HCT116 (cell line): ENCODE results near the gene HMX1. TPM values are rescaled to one million over a fixed set of nuclear protein-coding genes. Genes with fewer than 3 reads are reported as not detected.

ENCODE experiments used
- ATAC-seq: fragments of 200-7000 bp; cut with Tn5 transposase; 2 replicates; pipeline ENCODE4 v1.9.1; 2020; ENCODE audit warnings: mild to moderate bottlenecking, moderate library complexity
- BruUV-seq: library from RNA; stranded (reverse); fragments of 400-500 nt; replicated peaks from 2 replicates; lab custom pipeline; 2021; lab: Mats Ljungman, UMichigan
- CTCF ChIA-PET: fragments of 300-600 bp; sonication (Branson Sonifier 250); formaldehyde crosslinking; loops from one replicate; lab custom pipeline; 2021; ENCODE audit warnings: antibody characterized with exemption; lab: Charles Lee
- POLR2A ChIA-PET: fragments of 300-600, 350-600 bp; sonication (Branson Sonifier 250); formaldehyde crosslinking; loops from one replicate; lab custom pipeline; 2021; ENCODE audit warnings: antibody characterized with exemption; lab: Charles Lee
- RAD21 ChIA-PET, 2 experiments: fragments of 300-600 bp; sonication (Branson Sonifier 250); formaldehyde crosslinking; loops; one replicate each; lab custom pipeline; 2023; ENCODE audit warnings: low total read pairs in 2 of 2; ENCODE audit not compliant: uncharacterized antibody in 2 of 2, unreplicated experiment in 2 of 2, low non-redundant PET in 1 of 2; lab: Charles Lee
- DNase-seq: peaks from one replicate; pipeline ENCODE4 v3.0.0-alpha.2; 2010; ENCODE audit warnings: low read depth, low spot score
- H2AFZ ChIP-seq: fragments of 200-600 bp; shearing (Covaris generic), sonication (generic); 2 replicates; pipeline ENCODE4 v1.6.1; 2017; ENCODE audit warnings: low read depth, mixed run types, mixed read lengths, antibody characterized with exemption, low read length; ENCODE audit not compliant: poor library complexity, severe bottlenecking
- H3K27ac ChIP-seq: 2 replicates; pipeline ENCODE4 v1.5.1; 2012; ENCODE audit warnings: low read depth, low read length
- H3K27me3 ChIP-seq: fragments of 200-600 bp; sonication (generic); 2 replicates; pipeline ENCODE4 v1.6.1; 2016; ENCODE audit warnings: mixed run types, low read length, mixed read lengths; ENCODE audit not compliant: insufficient read depth
- H3K36me3 ChIP-seq, 2 experiments: fragments of 200-500 bp in 1 of 2; fragments of 200-600 bp in 1 of 2; sonication (Bioruptor generic) in 1 of 2; sonication (generic) in 1 of 2; 2 replicates each; pipeline versions ENCODE4 v1.5.1 to v1.6.1; 2014 to 2016; ENCODE audit warnings: low read length in 2 of 2, inconsistent platforms in 1 of 2, mixed read lengths in 1 of 2, mixed run types in 1 of 2; ENCODE audit not compliant: insufficient read depth in 2 of 2, control insufficient read depth in 1 of 2
- H3K4me1 ChIP-seq, 2 experiments: fragments of 200-600 bp in 1 of 2; sonication (generic) in 1 of 2; 2 replicates each; pipeline versions ENCODE4 v1.5.1 to v1.6.1; 2012 to 2017; ENCODE audit warnings: low read length in 2 of 2, inconsistent platforms in 1 of 2, mild to moderate bottlenecking in 1 of 2, mixed read lengths in 1 of 2, mixed run types in 1 of 2, moderate library complexity in 1 of 2; ENCODE audit not compliant: insufficient read depth in 2 of 2, control insufficient read depth in 1 of 2
- H3K4me2 ChIP-seq: fragments of 200-600 bp; sonication (generic); 2 replicates; pipeline ENCODE4 v1.6.1; 2017; ENCODE audit warnings: mixed run types, low read length, mixed read lengths
- H3K4me3 ChIP-seq, 2 experiments: fragments of 200-600 bp in 1 of 2; sonication (generic) in 1 of 2; replicated peaks in 1 of 2; 2 replicates each; pipeline ENCODE4 v1.5.1; 2011 to 2016; ENCODE audit warnings: low read length in 2 of 2, control low read depth in 1 of 2, low read depth in 1 of 2, mild to moderate bottlenecking in 1 of 2, mixed read lengths in 1 of 2, mixed run types in 1 of 2
- H3K79me2 ChIP-seq: fragments of 200-600 bp; sonication (generic); 2 replicates; pipeline ENCODE4 v1.6.1; 2017; ENCODE audit warnings: mild to moderate bottlenecking, mixed run types, low read length, moderate library complexity, mixed read lengths; ENCODE audit not compliant: insufficient read depth
- H3K9ac ChIP-seq: fragments of 200-600 bp; sonication (generic); 2 replicates; pipeline ENCODE4 v1.6.1; 2016; ENCODE audit warnings: low read length, mixed read lengths
- H3K9me2 ChIP-seq: fragments of 200-600 bp; sonication (generic), shearing (Covaris generic); 2 replicates; pipeline ENCODE4 v1.6.1; 2017; ENCODE audit warnings: mixed run types, mild to moderate bottlenecking, moderate library complexity; ENCODE audit not compliant: insufficient read depth
- H3K9me3 ChIP-seq, 2 experiments: fragments of 200-500 bp in 1 of 2; fragments of 200-600 bp in 1 of 2; sonication (Bioruptor generic) in 1 of 2; sonication (generic) in 1 of 2; 2 replicates each; pipeline ENCODE4 v1.6.1; 2014 to 2017; ENCODE audit warnings: low read length in 2 of 2, mixed read lengths in 2 of 2, inconsistent platforms in 1 of 2, low read depth in 1 of 2, mild to moderate bottlenecking in 1 of 2, mixed run types in 1 of 2, moderate library complexity in 1 of 2; ENCODE audit not compliant: control insufficient read depth in 1 of 2, insufficient read depth in 1 of 2
- H4K20me1 ChIP-seq: fragments of 200-600 bp; sonication (generic), shearing (Covaris generic); 2 replicates; pipeline ENCODE4 v1.6.1; 2017; ENCODE audit warnings: mixed run types, mild to moderate bottlenecking, moderate library complexity; ENCODE audit not compliant: insufficient read depth
- CBX3 ChIP-seq: IDR thresholded peaks from 2 replicates; pipeline ENCODE4 v1.6.1; 2012; ENCODE audit warnings: low read depth
- CEBPB ChIP-seq: IDR thresholded peaks from 2 replicates; pipeline ENCODE4 v1.6.1; 2012; ENCODE audit warnings: low read depth
- EGR1 ChIP-seq: IDR thresholded peaks from 2 replicates; pipeline ENCODE4 v1.6.1; 2012; ENCODE audit warnings: low read depth
- EZH2phosphoT487 ChIP-seq: fragments of 200-600 bp; IDR thresholded peaks from 2 replicates; pipeline ENCODE4 v1.6.1; 2018; ENCODE audit warnings: antibody characterized with exemption, borderline replicate concordance
- FOSL1 ChIP-seq: IDR thresholded peaks from 2 replicates; pipeline ENCODE4 v1.6.1; 2012; ENCODE audit warnings: low read depth
- JUND ChIP-seq: IDR thresholded peaks from 2 replicates; pipeline ENCODE4 v1.6.1; 2012
- POLR2AphosphoS5 ChIP-seq: IDR thresholded peaks from 2 replicates; pipeline ENCODE4 v1.6.1; 2011; ENCODE audit warnings: mild to moderate bottlenecking, low read depth, low read length, moderate library complexity
- RAD21 ChIP-seq: IDR thresholded peaks from 2 replicates; pipeline ENCODE4 v1.6.1; 2012; ENCODE audit warnings: low read depth, mild to moderate bottlenecking
- SIN3A ChIP-seq: IDR thresholded peaks from 2 replicates; pipeline ENCODE4 v1.6.1; 2012; ENCODE audit warnings: low read depth
- YY1 ChIP-seq: IDR thresholded peaks from 2 replicates; pipeline ENCODE4 v1.6.1; 2011; ENCODE audit warnings: low read length, low read depth, moderate library complexity, mild to moderate bottlenecking; ENCODE audit not compliant: insufficient replicate concordance; ENCODE audit errors: extremely low read depth
- ZNF274 ChIP-seq: fragments of 200-500 bp; sonication (Bioruptor generic); IDR thresholded peaks from 2 replicates; pipeline ENCODE4 v1.6.1; 2014; ENCODE audit warnings: mild to moderate bottlenecking, low read depth, low read length, inconsistent platforms
- intact Hi-C: fragments of 100-400 bp; cut with micrococcal nuclease; formaldehyde crosslinking; loops from 2 replicates; pipeline ENCODE4 v1.10.0; 2022
- total RNA-seq: library from RNA; stranded (reverse); gene quantifications from one replicate; pipeline ENCODE4 v1.2.1, GENCODE V29; 2021; ENCODE audit not compliant: unreplicated experiment
- TF ChIP-seq, protein P1 (sequence below): IDR thresholded peaks from 2 replicates; pipeline ENCODE4 v1.6.1; 2011; ENCODE audit warnings: mild to moderate bottlenecking, low read length, moderate library complexity; ENCODE audit not compliant: insufficient replicate concordance; ENCODE audit errors: extremely low read depth
- TF ChIP-seq, protein P2 (sequence below): IDR thresholded peaks from 2 replicates; pipeline ENCODE4 v1.6.1; 2012
- TF ChIP-seq, protein P3 (sequence below): IDR thresholded peaks from 2 replicates; pipeline ENCODE4 v1.6.1; 2012
- TF ChIP-seq, protein P4 (sequence below), 3 experiments: fragments of 200-600 bp in 1 of 3; sonication (generic) in 1 of 3; IDR thresholded peaks in 2 of 3; conservative IDR thresholded peaks in 1 of 3; 2 replicates each; pipeline ENCODE4 v1.5.1; 2012 to 2017; ENCODE audit warnings: low read depth in 2 of 3, low read length in 2 of 3, antibody characterized with exemption in 1 of 3, borderline replicate concordance in 1 of 3, control low read depth in 1 of 3, mild to moderate bottlenecking in 1 of 3, mixed read lengths in 1 of 3, mixed run types in 1 of 3, moderate library complexity in 1 of 3; ENCODE audit not compliant: insufficient read depth in 1 of 3
- TF ChIP-seq, protein P5 (sequence below): IDR thresholded peaks from 2 replicates; pipeline ENCODE4 v1.6.1; 2012; ENCODE audit warnings: low read depth

Gene HMX1
- total RNA-seq, 1 experiment from 2014 or later, result 0.39 TPM

DNA sequence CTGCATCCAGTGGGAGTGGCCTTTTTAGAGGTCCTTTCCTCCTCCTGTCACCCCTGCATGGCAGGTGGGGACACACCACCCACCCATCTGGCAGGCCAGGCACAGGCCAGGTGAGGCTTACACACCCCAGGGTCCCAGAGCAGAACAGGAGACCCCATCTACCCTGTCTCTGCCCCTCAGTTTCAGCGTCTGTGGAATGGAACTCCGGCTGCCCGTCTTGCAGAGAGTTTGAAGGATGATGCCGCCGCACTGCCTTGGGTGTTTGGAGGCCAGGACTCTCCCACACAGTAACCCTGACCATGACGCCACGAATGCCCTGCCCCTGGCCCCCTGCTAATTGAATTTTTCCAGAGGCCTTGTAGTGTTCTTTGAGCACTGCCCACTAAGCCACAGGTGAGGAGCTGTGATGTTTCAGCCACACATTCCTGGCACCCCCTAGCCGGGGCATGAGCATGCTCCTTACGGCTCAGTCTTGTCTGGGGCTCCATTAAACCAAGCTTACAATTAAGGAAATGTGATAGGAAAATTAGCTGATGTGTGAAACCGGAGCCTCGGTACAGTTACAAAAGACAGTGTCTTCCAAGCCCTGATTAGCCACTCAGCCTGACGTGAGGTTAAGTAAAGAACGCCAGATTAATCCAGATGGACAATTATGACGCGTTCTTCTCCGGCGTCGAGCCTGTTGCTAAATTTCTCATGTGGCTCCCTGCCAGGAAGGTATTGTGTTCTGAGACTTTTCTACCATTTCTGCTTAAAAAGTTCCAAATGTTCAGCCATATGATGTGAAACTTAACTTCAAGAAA is 39.3 kb downstream of the HMX1 start:
- H3K4me3 ChIP-seq, result no peak overlapping the region
- no peak overlapping the region for H3K4me2 ChIP-seq
- no peak overlapping the region for H3K9ac ChIP-seq
- no peaks in the 10 kb centered on the region for H3K27me3 ChIP-seq
- DNase-seq (no peak), ATAC-seq (no peak)
- no TSS peak for BruUV-seq
- no peaks in the 10 kb centered on the region for H3K4me1 ChIP-seq
- no peaks in the 10 kb centered on the region for H3K9me2 ChIP-seq
- ChIA-PET RAD21 (no interaction called here), POLR2A (no interaction called here)
- no peaks in the 10 kb centered on the region for H3K9me3 ChIP-seq
- no peaks in the 10 kb centered on the region for H3K36me3 ChIP-seq
- H3K79me2 ChIP-seq, result no peaks in the 10 kb centered on the region
- no peaks in the 10 kb centered on the region for H4K20me1 ChIP-seq
- TF ChIP-seq RAD21, result no peak
- TF ChIP-seq ZNF274, result no peak
- TF ChIP-seq, protein P1, sequence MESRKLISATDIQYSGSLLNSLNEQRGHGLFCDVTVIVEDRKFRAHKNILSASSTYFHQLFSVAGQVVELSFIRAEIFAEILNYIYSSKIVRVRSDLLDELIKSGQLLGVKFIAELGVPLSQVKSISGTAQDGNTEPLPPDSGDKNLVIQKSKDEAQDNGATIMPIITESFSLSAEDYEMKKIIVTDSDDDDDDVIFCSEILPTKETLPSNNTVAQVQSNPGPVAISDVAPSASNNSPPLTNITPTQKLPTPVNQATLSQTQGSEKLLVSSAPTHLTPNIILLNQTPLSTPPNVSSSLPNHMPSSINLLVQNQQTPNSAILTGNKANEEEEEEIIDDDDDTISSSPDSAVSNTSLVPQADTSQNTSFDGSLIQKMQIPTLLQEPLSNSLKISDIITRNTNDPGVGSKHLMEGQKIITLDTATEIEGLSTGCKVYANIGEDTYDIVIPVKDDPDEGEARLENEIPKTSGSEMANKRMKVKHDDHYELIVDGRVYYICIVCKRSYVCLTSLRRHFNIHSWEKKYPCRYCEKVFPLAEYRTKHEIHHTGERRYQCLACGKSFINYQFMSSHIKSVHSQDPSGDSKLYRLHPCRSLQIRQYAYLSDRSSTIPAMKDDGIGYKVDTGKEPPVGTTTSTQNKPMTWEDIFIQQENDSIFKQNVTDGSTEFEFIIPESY, result no peak
- no peak for TF ChIP-seq FOSL1
- TF ChIP-seq CBX3, result no peak
- TF ChIP-seq, protein P2, sequence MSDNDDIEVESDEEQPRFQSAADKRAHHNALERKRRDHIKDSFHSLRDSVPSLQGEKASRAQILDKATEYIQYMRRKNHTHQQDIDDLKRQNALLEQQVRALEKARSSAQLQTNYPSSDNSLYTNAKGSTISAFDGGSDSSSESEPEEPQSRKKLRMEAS, result no peak
- TF ChIP-seq, protein P3, sequence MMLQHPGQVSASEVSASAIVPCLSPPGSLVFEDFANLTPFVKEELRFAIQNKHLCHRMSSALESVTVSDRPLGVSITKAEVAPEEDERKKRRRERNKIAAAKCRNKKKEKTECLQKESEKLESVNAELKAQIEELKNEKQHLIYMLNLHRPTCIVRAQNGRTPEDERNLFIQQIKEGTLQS, result no peak
- no peak for TF ChIP-seq SIN3A
- no peak for TF ChIP-seq EGR1
- TF ChIP-seq, protein P4, sequence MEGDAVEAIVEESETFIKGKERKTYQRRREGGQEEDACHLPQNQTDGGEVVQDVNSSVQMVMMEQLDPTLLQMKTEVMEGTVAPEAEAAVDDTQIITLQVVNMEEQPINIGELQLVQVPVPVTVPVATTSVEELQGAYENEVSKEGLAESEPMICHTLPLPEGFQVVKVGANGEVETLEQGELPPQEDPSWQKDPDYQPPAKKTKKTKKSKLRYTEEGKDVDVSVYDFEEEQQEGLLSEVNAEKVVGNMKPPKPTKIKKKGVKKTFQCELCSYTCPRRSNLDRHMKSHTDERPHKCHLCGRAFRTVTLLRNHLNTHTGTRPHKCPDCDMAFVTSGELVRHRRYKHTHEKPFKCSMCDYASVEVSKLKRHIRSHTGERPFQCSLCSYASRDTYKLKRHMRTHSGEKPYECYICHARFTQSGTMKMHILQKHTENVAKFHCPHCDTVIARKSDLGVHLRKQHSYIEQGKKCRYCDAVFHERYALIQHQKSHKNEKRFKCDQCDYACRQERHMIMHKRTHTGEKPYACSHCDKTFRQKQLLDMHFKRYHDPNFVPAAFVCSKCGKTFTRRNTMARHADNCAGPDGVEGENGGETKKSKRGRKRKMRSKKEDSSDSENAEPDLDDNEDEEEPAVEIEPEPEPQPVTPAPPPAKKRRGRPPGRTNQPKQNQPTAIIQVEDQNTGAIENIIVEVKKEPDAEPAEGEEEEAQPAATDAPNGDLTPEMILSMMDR (IDR thresholded peaks at IDR 0.05 in 2 of 3, conservative IDR thresholded peaks at IDR 0.05 in 1 of 3; ENCODE audit: borderline replicate concordance in 1 of 3, insufficient read depth in 1 of 3, low read depth in 2 of 3, low read length in 2 of 3), result no peak
- TF ChIP-seq, protein P5, sequence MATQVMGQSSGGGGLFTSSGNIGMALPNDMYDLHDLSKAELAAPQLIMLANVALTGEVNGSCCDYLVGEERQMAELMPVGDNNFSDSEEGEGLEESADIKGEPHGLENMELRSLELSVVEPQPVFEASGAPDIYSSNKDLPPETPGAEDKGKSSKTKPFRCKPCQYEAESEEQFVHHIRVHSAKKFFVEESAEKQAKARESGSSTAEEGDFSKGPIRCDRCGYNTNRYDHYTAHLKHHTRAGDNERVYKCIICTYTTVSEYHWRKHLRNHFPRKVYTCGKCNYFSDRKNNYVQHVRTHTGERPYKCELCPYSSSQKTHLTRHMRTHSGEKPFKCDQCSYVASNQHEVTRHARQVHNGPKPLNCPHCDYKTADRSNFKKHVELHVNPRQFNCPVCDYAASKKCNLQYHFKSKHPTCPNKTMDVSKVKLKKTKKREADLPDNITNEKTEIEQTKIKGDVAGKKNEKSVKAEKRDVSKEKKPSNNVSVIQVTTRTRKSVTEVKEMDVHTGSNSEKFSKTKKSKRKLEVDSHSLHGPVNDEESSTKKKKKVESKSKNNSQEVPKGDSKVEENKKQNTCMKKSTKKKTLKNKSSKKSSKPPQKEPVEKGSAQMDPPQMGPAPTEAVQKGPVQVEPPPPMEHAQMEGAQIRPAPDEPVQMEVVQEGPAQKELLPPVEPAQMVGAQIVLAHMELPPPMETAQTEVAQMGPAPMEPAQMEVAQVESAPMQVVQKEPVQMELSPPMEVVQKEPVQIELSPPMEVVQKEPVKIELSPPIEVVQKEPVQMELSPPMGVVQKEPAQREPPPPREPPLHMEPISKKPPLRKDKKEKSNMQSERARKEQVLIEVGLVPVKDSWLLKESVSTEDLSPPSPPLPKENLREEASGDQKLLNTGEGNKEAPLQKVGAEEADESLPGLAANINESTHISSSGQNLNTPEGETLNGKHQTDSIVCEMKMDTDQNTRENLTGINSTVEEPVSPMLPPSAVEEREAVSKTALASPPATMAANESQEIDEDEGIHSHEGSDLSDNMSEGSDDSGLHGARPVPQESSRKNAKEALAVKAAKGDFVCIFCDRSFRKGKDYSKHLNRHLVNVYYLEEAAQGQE, result no peak
- no peak for TF ChIP-seq POLR2AphosphoS5
- no peak for TF ChIP-seq EZH2phosphoT487
- TF ChIP-seq CEBPB, result no peak
- no peak for TF ChIP-seq YY1
- no peak for TF ChIP-seq JUND
- TF ChIP-seq, all 23 proteins: peak for 0
- Histone ChIP-seq H2AFZ (no peak overlapping the region), H3K27ac (no peak overlapping the region)
- intact Hi-C loops, result no loop called here
- CTCF ChIA-PET, result no interaction called here
